Choroid plexus epithelial cell (primary cell): ENCODE data around the gene MIPEP.
A peak's percentile ranks its signal among the peaks of the same experiment; 100 is the strongest.

ENCODE experiments used
- DNase-seq: peaks from one replicate; pipeline ENCODE4 v3.0.0-alpha.2; 2010; ENCODE audit warnings: low read depth
- H3K4me3 ChIP-seq: 2 replicates; pipeline ENCODE4 v1.5.1; 2011; ENCODE audit warnings: low read depth, mild to moderate bottlenecking, control low read depth, low read length, moderate library complexity
- TF ChIP-seq, protein P1 (sequence below): conservative IDR thresholded peaks from 2 replicates; pipeline ENCODE4 v1.5.1; 2011; ENCODE audit warnings: low read depth, mild to moderate bottlenecking, control low read depth, inconsistent platforms, low read length, moderate library complexity

The MIPEP gene

DNA sequence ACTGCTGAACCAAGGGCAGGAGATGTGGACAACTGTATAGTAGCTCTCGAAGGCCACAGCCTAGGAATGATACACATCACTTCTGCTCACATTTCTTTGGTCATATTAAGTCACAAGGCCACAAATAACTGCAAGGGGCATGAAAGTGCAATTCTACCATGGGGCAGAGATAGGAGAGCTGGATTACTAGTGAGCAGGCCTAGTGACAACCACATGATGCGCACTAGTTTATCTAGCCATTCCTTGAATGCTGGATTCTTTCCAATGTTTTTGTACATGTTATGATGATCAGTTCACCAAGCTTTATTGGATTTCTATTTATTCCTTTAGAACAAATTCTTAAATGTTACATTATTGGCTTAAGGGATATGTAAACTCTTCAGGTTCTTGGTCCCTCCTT lies 100.7 kb downstream of the MIPEP start:
- TF ChIP-seq, protein P1, sequence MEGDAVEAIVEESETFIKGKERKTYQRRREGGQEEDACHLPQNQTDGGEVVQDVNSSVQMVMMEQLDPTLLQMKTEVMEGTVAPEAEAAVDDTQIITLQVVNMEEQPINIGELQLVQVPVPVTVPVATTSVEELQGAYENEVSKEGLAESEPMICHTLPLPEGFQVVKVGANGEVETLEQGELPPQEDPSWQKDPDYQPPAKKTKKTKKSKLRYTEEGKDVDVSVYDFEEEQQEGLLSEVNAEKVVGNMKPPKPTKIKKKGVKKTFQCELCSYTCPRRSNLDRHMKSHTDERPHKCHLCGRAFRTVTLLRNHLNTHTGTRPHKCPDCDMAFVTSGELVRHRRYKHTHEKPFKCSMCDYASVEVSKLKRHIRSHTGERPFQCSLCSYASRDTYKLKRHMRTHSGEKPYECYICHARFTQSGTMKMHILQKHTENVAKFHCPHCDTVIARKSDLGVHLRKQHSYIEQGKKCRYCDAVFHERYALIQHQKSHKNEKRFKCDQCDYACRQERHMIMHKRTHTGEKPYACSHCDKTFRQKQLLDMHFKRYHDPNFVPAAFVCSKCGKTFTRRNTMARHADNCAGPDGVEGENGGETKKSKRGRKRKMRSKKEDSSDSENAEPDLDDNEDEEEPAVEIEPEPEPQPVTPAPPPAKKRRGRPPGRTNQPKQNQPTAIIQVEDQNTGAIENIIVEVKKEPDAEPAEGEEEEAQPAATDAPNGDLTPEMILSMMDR: no peak

DNA sequence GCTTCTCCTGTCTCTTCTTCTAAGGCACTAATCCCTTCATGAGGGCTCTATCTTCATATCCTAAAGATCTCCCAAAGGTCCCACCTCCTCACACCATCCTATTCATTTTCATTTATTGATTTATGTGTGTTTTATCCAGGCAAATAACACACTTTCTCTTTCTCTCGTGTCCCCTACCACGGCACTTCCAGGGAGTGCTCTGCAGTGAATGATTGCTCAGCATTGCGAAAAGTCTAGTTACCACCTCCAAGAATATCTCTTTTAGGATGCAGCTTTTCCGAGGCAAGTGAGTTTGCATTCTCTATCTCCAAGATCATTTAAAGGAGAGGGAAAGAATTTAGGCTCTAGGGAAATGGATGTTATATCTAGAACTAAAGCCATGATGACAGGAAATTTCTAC lies 101.7 kb downstream of the MIPEP start:
- TF ChIP-seq, protein P1: no peak

More for the DNA sequence above, 100.7 kb downstream of the MIPEP start:
- no peak for DNase-seq
- H3K4me3 ChIP-seq: no peak overlapping the region

DNA sequence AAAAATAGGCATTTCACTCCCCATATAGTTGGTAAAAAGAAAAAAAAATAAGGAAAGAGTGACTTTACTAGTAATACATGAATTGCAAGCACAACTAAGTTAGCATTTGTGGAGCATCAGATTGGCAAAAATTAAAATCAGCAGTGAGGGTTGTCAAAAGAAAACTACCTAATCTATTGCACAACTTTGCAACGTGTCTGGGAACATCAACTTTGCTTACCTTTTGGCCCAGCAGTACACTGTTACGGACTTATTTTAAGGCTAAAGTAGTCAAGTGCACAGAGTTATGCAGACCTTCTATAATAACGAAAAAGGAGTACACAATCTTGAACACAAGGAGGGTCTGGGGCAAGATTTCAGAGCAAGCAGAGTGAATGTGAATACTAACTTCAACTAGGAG lies 102.6 kb downstream of the MIPEP start:
- no peak for DNase-seq
- H3K4me3 ChIP-seq: no peak overlapping the region
- TF ChIP-seq, protein P1: no peak

More for the DNA sequence above, 101.7 kb downstream of the MIPEP start:
- no peak overlapping the region for H3K4me3 ChIP-seq
- no peak for DNase-seq

DNA sequence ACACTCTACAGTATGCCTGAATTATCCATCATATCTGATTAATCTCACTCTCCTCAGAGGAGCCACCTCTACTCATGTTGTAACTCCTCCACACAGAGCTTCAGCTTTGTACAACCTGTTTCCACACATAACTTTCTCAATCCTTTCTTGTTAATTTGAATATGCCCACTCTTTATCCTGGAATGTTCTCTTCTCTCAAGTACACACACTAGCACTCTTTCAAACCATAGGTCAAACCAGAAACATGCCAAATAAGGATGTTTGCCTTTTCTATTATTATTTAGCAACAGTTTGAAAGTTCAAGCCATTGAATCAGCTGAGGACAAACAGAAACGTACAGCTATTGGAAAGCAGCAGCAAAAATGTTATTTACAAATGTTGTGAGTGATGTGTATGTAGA lies 110.3 kb downstream of the MIPEP start:
- DNase-seq: peak; percentile 97
- TF ChIP-seq, protein P1: no peak
- H3K4me3 ChIP-seq: no peak overlapping the region

DNA sequence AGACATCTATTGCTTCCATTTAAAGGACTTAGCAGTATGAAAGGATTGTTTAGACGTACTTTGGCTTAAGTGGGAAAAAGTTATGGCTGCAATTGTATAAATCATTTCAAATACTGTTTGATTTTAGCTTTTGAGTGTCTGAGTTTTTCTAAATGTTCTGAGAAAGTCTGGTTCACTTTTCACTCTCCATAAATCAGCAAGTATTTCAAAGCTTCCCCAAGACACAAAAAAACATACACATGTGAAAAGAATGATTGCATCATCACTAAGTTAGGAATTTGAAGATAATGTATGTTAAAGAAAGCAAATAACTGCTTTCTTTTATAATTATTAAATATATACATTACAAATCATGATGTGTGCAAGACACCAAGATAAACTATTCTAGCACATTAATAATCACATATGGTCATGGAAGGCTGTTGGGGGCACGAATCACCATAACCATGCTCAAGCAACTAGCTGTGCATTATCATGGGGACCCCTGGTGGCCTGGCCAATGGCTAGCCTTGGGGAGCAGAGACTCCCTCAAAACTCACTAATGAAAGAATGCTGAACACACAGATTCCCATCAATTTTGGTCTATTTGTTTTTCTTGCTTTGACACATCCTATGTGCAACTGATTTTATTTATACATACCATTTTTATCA lies 111.1 kb downstream of the MIPEP start:
- peak; percentile 43 for DNase-seq
- TF ChIP-seq, protein P1: peak; percentile 44

DNA sequence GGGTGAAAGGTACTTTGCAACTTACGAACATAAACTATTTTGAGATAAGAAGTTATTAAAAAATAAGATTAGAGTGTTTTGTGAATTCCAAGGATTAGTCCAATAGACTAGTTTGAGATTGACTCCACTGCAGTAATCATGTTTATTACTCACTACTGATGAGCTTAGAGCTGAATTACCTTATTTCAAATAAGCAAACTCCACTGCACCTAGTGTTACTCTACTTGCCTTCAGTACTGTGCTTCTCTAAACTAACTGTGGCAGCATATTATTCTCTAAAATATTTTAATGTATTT lies 111.7 kb downstream of the MIPEP start:
- TF ChIP-seq, protein P1: no peak
- no peak for DNase-seq
- no peak overlapping the region for H3K4me3 ChIP-seq

More for the DNA sequence above, 111.1 kb downstream of the MIPEP start:
- no peak overlapping the region for H3K4me3 ChIP-seq
